ENCODE measurements around the gene SLC35F3.

The SLC35F3 gene

DNA sequence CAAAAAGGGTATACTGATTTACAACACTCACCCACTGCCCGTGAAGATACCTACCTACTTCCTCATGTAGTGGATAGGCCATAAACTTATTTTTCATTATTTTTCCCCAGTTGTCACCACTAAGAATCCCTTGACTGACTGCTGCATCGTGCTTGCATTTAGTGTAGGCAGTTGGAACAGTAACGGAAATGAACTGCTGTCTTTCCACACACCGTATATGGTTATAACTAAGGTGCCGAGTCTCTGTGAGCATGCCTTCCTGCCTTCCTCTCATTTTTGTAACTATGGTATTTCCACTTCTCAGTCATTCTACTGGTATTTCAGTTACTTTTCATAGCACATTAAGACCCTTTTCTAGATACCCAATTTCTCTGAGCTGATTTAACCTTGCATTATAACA lies 36.4 kb downstream of the SLC35F3 start:
- no peak overlapping the region for H3K4me3 ChIP-seq (ENCODE audit: low read depth in 1 of 2, low read length in 1 of 2)
- H3K27ac ChIP-seq: no peak overlapping the region
- no peaks in the 10 kb centered on the region for H3K27me3 ChIP-seq
- TF ChIP-seq, protein P1, sequence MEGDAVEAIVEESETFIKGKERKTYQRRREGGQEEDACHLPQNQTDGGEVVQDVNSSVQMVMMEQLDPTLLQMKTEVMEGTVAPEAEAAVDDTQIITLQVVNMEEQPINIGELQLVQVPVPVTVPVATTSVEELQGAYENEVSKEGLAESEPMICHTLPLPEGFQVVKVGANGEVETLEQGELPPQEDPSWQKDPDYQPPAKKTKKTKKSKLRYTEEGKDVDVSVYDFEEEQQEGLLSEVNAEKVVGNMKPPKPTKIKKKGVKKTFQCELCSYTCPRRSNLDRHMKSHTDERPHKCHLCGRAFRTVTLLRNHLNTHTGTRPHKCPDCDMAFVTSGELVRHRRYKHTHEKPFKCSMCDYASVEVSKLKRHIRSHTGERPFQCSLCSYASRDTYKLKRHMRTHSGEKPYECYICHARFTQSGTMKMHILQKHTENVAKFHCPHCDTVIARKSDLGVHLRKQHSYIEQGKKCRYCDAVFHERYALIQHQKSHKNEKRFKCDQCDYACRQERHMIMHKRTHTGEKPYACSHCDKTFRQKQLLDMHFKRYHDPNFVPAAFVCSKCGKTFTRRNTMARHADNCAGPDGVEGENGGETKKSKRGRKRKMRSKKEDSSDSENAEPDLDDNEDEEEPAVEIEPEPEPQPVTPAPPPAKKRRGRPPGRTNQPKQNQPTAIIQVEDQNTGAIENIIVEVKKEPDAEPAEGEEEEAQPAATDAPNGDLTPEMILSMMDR (IDR thresholded peaks at IDR 0.05): no peak
- H3K9me3 ChIP-seq: no peaks in the 10 kb centered on the region
- no peaks in the 10 kb centered on the region for H3K4me1 ChIP-seq (ENCODE audit: control insufficient read depth in 1 of 2, insufficient read depth in 1 of 2, low read depth in 1 of 2, low read length in 1 of 2)
- H3K36me3 ChIP-seq: no peaks in the 10 kb centered on the region

DNA sequence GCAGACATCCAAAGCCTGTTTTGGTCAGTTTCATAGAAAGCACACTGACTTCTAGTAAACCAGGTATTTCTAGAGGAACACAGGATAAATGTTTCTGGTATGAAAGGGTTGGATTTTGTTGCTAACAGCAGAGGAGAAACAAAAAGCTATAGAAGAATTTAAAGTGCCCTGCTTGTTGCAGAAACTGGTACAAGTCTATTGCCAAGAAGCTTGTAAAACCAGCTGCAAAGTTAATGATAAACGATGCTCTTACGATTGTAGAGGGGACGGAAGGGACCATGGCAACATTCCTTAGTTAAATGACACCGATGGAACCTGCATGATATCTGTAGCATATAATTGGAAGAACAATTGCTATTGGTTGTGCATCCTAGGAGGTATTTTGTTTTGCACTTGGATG lies 40.1 kb downstream of the SLC35F3 start:
- Histone ChIP-seq H3K27me3 (no peaks in the 10 kb centered on the region), H3K9me3 (no peaks in the 10 kb centered on the region), H3K4me1 (ENCODE audit: control insufficient read depth in 1 of 2, insufficient read depth in 1 of 2, low read depth in 1 of 2, low read length in 1 of 2) (no peaks in the 10 kb centered on the region), H3K36me3 (no peaks in the 10 kb centered on the region), H3K4me3 (ENCODE audit: low read depth in 1 of 2, low read length in 1 of 2) (no peak overlapping the region), H3K27ac (no peak overlapping the region)
- TF ChIP-seq, protein P1 (IDR thresholded peaks at IDR 0.05): no peak

DNA sequence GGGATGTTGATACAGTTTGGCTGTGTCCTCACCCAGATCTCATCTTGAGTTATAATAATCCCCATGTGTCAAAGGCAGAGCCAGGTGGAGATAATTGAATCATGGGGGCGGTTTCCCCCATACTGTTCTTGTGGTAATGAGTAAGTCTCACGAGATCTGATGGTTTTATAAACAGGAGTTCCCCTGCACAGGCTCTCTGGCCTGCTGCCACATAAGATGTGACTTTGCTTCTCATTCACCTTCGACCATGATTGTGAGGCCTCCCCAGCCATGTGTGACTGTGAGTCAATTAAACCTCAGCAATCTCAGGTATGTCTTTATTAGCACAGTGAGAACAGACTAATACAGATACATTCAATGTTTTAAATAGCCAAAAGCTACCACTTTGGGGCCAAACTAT lies 41.1 kb downstream of the SLC35F3 start:
- TF ChIP-seq, protein P1 (IDR thresholded peaks at IDR 0.05): no peak
- no peaks in the 10 kb centered on the region for H3K27me3 ChIP-seq
- no peaks in the 10 kb centered on the region for H3K36me3 ChIP-seq
- H3K4me3 ChIP-seq (ENCODE audit: low read depth in 1 of 2, low read length in 1 of 2): no peak overlapping the region
- H3K4me1 ChIP-seq (ENCODE audit: control insufficient read depth in 1 of 2, insufficient read depth in 1 of 2, low read depth in 1 of 2, low read length in 1 of 2): no peaks in the 10 kb centered on the region
- no peak overlapping the region for H3K27ac ChIP-seq
- H3K9me3 ChIP-seq: no peaks in the 10 kb centered on the region

DNA sequence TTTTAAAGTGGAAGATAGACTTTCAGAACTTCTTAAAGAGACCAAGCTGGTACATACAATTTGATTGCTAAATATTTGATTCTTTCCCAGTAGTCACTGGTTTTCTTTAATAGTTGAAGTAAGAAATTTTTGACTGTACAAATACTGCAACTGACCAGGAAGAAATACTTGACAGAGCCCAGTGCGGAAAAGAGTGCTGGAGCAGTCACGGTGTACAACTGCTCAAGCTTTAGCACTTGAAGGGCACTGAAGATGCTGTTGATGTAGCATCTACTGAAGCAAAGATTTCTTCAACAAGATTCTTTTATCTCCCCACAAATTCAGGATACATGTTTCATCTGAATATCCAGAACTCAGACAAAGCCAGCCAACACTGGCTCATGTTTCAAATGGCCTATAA lies 41.5 kb downstream of the SLC35F3 start:
- H3K27me3 ChIP-seq: no peaks in the 10 kb centered on the region
- no peaks in the 10 kb centered on the region for H3K4me1 ChIP-seq (ENCODE audit: control insufficient read depth in 1 of 2, insufficient read depth in 1 of 2, low read depth in 1 of 2, low read length in 1 of 2)
- TF ChIP-seq, protein P1 (IDR thresholded peaks at IDR 0.05): no peak
- H3K4me3 ChIP-seq (ENCODE audit: low read depth in 1 of 2, low read length in 1 of 2): no peak overlapping the region
- no peaks in the 10 kb centered on the region for H3K9me3 ChIP-seq
- no peaks in the 10 kb centered on the region for H3K36me3 ChIP-seq
- no peak overlapping the region for H3K27ac ChIP-seq

DNA sequence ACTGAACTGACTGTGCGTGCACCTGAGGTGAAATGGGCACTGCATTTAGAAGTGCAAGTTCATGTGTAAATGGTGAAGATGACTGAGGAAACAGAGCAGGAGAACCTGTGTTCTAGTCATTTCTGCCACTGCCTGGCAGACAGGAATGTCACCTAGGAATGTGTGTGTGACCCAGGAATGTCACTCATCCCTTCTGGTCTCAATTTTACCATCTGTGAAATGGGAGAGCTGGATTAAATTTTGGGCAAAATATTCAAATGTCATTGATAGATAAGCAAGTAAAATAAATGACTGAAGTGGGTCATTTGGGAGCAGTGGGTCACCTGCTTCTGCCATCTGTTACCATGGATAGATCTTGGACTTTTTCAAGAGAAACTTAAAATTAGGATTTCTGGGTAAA lies 42.2 kb downstream of the SLC35F3 start:
- no peak overlapping the region for H3K27ac ChIP-seq
- TF ChIP-seq, protein P1 (IDR thresholded peaks at IDR 0.05): no peak
- no peak overlapping the region for H3K4me3 ChIP-seq (ENCODE audit: low read depth in 1 of 2, low read length in 1 of 2)
- H3K27me3 ChIP-seq: no peaks in the 10 kb centered on the region
- H3K36me3 ChIP-seq: no peaks in the 10 kb centered on the region
- no peaks in the 10 kb centered on the region for H3K9me3 ChIP-seq
- no peaks in the 10 kb centered on the region for H3K4me1 ChIP-seq (ENCODE audit: control insufficient read depth in 1 of 2, insufficient read depth in 1 of 2, low read depth in 1 of 2, low read length in 1 of 2)

DNA sequence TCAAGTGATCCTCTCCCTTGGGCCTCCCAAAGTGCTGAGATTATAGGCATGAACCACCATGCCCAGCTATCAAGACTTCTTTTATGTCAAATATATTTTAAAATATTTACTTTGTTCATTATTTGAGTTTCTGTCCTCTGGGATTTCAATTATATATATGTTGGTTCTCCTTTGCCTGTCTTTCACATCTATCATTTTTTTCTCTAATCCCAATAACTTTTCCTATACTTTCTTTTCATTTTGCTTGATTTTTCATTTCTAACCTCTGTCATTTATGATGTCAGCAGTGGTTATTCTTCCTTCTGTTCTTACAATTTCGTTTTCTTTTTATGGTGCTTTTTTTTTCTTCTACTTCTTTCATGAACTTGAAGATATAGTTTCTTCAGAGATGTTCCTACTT lies 47.3 kb downstream of the SLC35F3 start:
- Histone ChIP-seq H3K27me3 (no peaks in the 10 kb centered on the region), H3K9me3 (no peaks in the 10 kb centered on the region), H3K4me1 (ENCODE audit: control insufficient read depth in 1 of 2, insufficient read depth in 1 of 2, low read depth in 1 of 2, low read length in 1 of 2) (no peaks in the 10 kb centered on the region), H3K27ac (no peak overlapping the region), H3K4me3 (ENCODE audit: low read depth in 1 of 2, low read length in 1 of 2) (no peak overlapping the region), H3K36me3 (no peaks in the 10 kb centered on the region)
- TF ChIP-seq, protein P1 (IDR thresholded peaks at IDR 0.05): no peak
